Esophagus muscularis mucosa (tissue), 3 donors: ENCODE measurements around the gene MCF2L2.

Experiments
- CTCF ChIP-seq, 3 experiments: fragments of 200-600 bp in 2 of 3; fragments of 450-650 bp in 1 of 3; sonication (generic) in 2 of 3; IDR thresholded peaks; one replicate each; pipeline ENCODE4 v1.5.1; 2017 to 2019; ENCODE audit warnings: antibody characterized with exemption in 3 of 3, mild to moderate bottlenecking in 2 of 3, moderate library complexity in 1 of 3
- POLR2A ChIP-seq: fragments of 450-650 bp; IDR thresholded peaks from one replicate; pipeline ENCODE4 v1.6.1; 2017; ENCODE audit warnings: antibody characterized with exemption, moderate library complexity, mild to moderate bottlenecking, low read depth
- POLR2AphosphoS5 ChIP-seq, 2 donors: sonication (generic); formaldehyde crosslinking; IDR thresholded peaks; one replicate each; pipeline ENCODE4 v1.6.1; 2017; ENCODE audit warnings: antibody characterized with exemption in 2 of 2

- TF ChIP-seq POLR2A (no peak), CTCF (IDR thresholded peaks at IDR 0.05) (no peak), POLR2AphosphoS5 (IDR thresholded peaks at IDR 0.05) (no peak)
Observed at GRCh38 chr3:183339461-183340086, 88.8 kb downstream of the MCF2L2 start.
